ENCODE data around the gene CSRNP3.

- TF ChIP-seq CTCF (IDR thresholded peaks at IDR 0.05) (no peak), POLR2A (IDR thresholded peaks at IDR 0.05) (no peak)
These were observed 246.6 kb downstream of the CSRNP3 start for GRCh38 chr2:165716091-165716490.

All from heart left ventricle (tissue), 13 donors.